GM23338 (cell line): Measurements from ENCODE around the gene FCN2. TPM values are rescaled to one million over a fixed set of nuclear protein-coding genes. Genes with fewer than 3 reads are reported as not detected.

Experiments
- ATAC-seq: fragments of 200-7000 bp; cut with Tn5 transposase; 3 replicates; pipeline ENCODE4 v1.9.1; 2020
- DNase-seq: peaks from one replicate; pipeline ENCODE4 v3.0.0-alpha.2; 2015; ENCODE audit warnings: low spot score
- H2AFZ ChIP-seq: fragments of 200-600 bp; sonication (generic); 2 replicates; pipeline ENCODE4 v1.8.0; 2016; ENCODE audit warnings: antibody characterized with exemption, mild to moderate bottlenecking, moderate library complexity
- H3F3A ChIP-seq: fragments of 200-600 bp; sonication (generic); replicated peaks from 2 replicates; pipeline ENCODE4 v1.8.0; 2017; ENCODE audit warnings: antibody characterized with exemption, mixed run types, low read depth
- H3K27ac ChIP-seq: fragments of 200-600 bp; sonication (generic); 2 replicates; pipeline ENCODE4 v1.6.1; 2016; ENCODE audit warnings: low read depth
- H3K27me3 ChIP-seq: fragments of 200-600 bp; sonication (generic); 2 replicates; pipeline ENCODE4 v1.8.0; 2016; ENCODE audit warnings: mild to moderate bottlenecking, mixed run types, moderate library complexity; ENCODE audit not compliant: insufficient read depth
- H3K36me3 ChIP-seq: fragments of 200-600 bp; sonication (generic); 2 replicates; pipeline ENCODE4 v1.8.0; 2016; ENCODE audit warnings: mild to moderate bottlenecking; ENCODE audit not compliant: insufficient read depth
- H3K4me1 ChIP-seq: fragments of 200-600 bp; sonication (generic); 2 replicates; pipeline ENCODE4 v1.8.0; 2016; ENCODE audit warnings: mild to moderate bottlenecking, moderate library complexity; ENCODE audit not compliant: insufficient read depth
- H3K4me2 ChIP-seq: fragments of 200-600 bp; sonication (generic); 2 replicates; pipeline ENCODE4 v1.7.1; 2017; ENCODE audit warnings: mixed run types
- H3K4me3 ChIP-seq: fragments of 200-600 bp; sonication (generic); 2 replicates; pipeline ENCODE4 v1.6.1; 2016; ENCODE audit warnings: mixed run types
- H3K79me2 ChIP-seq: fragments of 200-600 bp; sonication (generic); replicated peaks from 2 replicates; pipeline ENCODE4 v1.8.0; 2017; ENCODE audit warnings: mild to moderate bottlenecking; ENCODE audit not compliant: insufficient read depth
- H3K9me2 ChIP-seq: fragments of 200-600 bp; sonication (generic); 2 replicates; pipeline ENCODE4 v1.8.0; 2017; ENCODE audit not compliant: insufficient read depth
- H4K20me1 ChIP-seq: fragments of 200-600 bp; sonication (generic); replicated peaks from 2 replicates; pipeline ENCODE4 v1.8.0; 2017; ENCODE audit warnings: mild to moderate bottlenecking; ENCODE audit not compliant: insufficient read depth
- H3K27ac Mint-ChIP-seq: 2 replicates; pipeline ENCODE4 v1.8.0; 2020; ENCODE audit warnings: inconsistent platforms, mild to moderate bottlenecking, moderate library complexity, mixed read lengths
- H3K27me3 Mint-ChIP-seq: 3 replicates; pipeline ENCODE4 v1.8.0; 2022; ENCODE audit warnings: low read depth, mild to moderate bottlenecking, moderate library complexity, mixed read lengths, inconsistent platforms; ENCODE audit not compliant: insufficient read depth, poor library complexity
- H3K36me3 Mint-ChIP-seq: 3 replicates; pipeline ENCODE4 v1.8.0; 2021; ENCODE audit warnings: low read depth, mild to moderate bottlenecking, inconsistent platforms, moderate library complexity, mixed read lengths
- H3K4me1 Mint-ChIP-seq: 3 replicates; pipeline ENCODE4 v1.8.0; 2020; ENCODE audit warnings: mild to moderate bottlenecking, inconsistent platforms, mixed read lengths
- H3K4me3 Mint-ChIP-seq: 3 replicates; pipeline ENCODE4 v1.8.0; 2021; ENCODE audit warnings: moderate library complexity, mild to moderate bottlenecking, inconsistent platforms, mixed read lengths
- H3K9me3 Mint-ChIP-seq: 3 replicates; pipeline ENCODE4 v1.8.0; 2020; ENCODE audit warnings: moderate library complexity, mild to moderate bottlenecking, inconsistent platforms, mixed read lengths
- CREB1 ChIP-seq: fragments of 250-450 bp; sonication (Bioruptor Pico); IDR thresholded peaks from 2 replicates; pipeline ENCODE4 v1.5.0; 2020; ENCODE audit warnings: low read depth, mild to moderate bottlenecking, moderate library complexity
- ETS1 ChIP-seq: IDR thresholded peaks from 2 replicates; pipeline ENCODE4 v1.6.1; 2016; ENCODE audit warnings: antibody characterized with exemption
- EZH2 ChIP-seq: fragments of 200-600 bp; sonication (generic); IDR thresholded peaks from one replicate; pipeline ENCODE4 v1.8.0; 2017; ENCODE audit warnings: antibody characterized with exemption, mild to moderate bottlenecking, low read depth; ENCODE audit not compliant: unreplicated experiment
- EZH2phosphoT487 ChIP-seq: fragments of 200-600 bp; sonication (generic); IDR thresholded peaks from one replicate; pipeline ENCODE4 v1.8.1; 2018; ENCODE audit warnings: antibody characterized with exemption; ENCODE audit not compliant: unreplicated experiment
- JUNB ChIP-seq: IDR thresholded peaks from one replicate; pipeline ENCODE4 v1.6.1; 2016; ENCODE audit warnings: antibody characterized with exemption; ENCODE audit not compliant: unreplicated experiment
- NANOG ChIP-seq: IDR thresholded peaks from 2 replicates; pipeline ENCODE4 v1.6.1; 2016; ENCODE audit warnings: antibody characterized with exemption, borderline replicate concordance
- POLR2AphosphoS5 ChIP-seq: IDR thresholded peaks from 2 replicates; pipeline ENCODE4 v1.6.1; 2016; ENCODE audit warnings: antibody characterized with exemption, low read depth
- ZNF114 ChIP-seq: fragments of 250-450 bp; sonication (Bioruptor Pico); IDR thresholded peaks from 2 replicates; pipeline ENCODE4 v1.5.0; 2020; ENCODE audit warnings: mild to moderate bottlenecking, moderate library complexity
- ZNF331 ChIP-seq: fragments of 250-450 bp; sonication (Bioruptor Pico); IDR thresholded peaks from 2 replicates; pipeline ENCODE4 v1.5.0; 2020; ENCODE audit warnings: low read depth, mild to moderate bottlenecking, moderate library complexity
- polyA plus RNA-seq: library from polyadenylated mRNA; unstranded; fragments of >200 nt; fragmentation: Nextera tagmentation; extraction: Ambion mirVana; gene quantifications from 2 replicates; pipeline ENCODE4 v1.2.1, GENCODE V29; 2016
- total RNA-seq: library from RNA; depleted of rRNA; stranded (reverse); fragments of >200 nt; shearing (Covaris generic); gene quantifications from 2 replicates; pipeline ENCODE4 v1.2.3, GENCODE V29; 2014
- TF ChIP-seq, protein P1 (sequence below), 2 experiments: fragments of 200-600 bp in 1 of 2; sonication (generic) in 1 of 2; conservative IDR thresholded peaks; 2 replicates each; pipeline versions ENCODE4 v1.5.1 to v1.6.1; 2016 to 2017; ENCODE audit warnings: antibody characterized with exemption in 2 of 2, low read depth in 2 of 2, mild to moderate bottlenecking in 2 of 2, moderate library complexity in 1 of 2

Gene FCN2
- total and polyA plus RNA-seq, 2 experiments from 2014 or later = not detected

GRCh38 chr9:134909511-134910481, 29.2 kb downstream of the FCN2 start:
- Histone ChIP-seq H3K36me3 (no peaks in the 10 kb centered on the region), H2AFZ (no peak overlapping the region), H3K4me3 (no peak overlapping the region), H3K4me1 (no peaks in the 10 kb centered on the region), H3K27ac (no peak overlapping the region), H3F3A (no peaks in the 10 kb centered on the region), H3K9me2 (no peaks in the 10 kb centered on the region), H3K4me2 (no peak overlapping the region), H3K79me2 (no peaks in the 10 kb centered on the region), H3K27me3 (no peaks in the 10 kb centered on the region), H4K20me1 (no peaks in the 10 kb centered on the region)
- Mint-ChIP-seq H3K4me1 (no peaks in the 10 kb centered on the region), H3K27ac (no peak overlapping the region), H3K4me3 (no peak overlapping the region), H3K36me3 (no peaks in the 10 kb centered on the region), H3K27me3 (peaks cover 10% of the 10 kb centered on the region), H3K9me3 (no peaks in the 10 kb centered on the region)
- ATAC-seq (no peak), DNase-seq (no peak)
- no peak for TF ChIP-seq ZNF331 (CRISPR knock-in tag)
- no peak for TF ChIP-seq JUNB
- TF ChIP-seq EZH2phosphoT487 = no peak
- no peak for TF ChIP-seq EZH2
- TF ChIP-seq ZNF114 (CRISPR knock-in tag) = no peak

GRCh38 chr9:134912126-134912840, 31.7 kb downstream of the FCN2 start:
- Mint-ChIP-seq H3K4me3 (no peak overlapping the region), H3K4me1 (no peaks in the 10 kb centered on the region), H3K9me3 (no peaks in the 10 kb centered on the region), H3K27me3 (peaks cover 7% of the 10 kb centered on the region), H3K36me3 (no peaks in the 10 kb centered on the region), H3K27ac (no peak overlapping the region)
- no peaks in the 10 kb centered on the region for H3K79me2 ChIP-seq
- H3K4me1 ChIP-seq = no peaks in the 10 kb centered on the region
- no peaks in the 10 kb centered on the region for H4K20me1 ChIP-seq
- H3K27me3 ChIP-seq = no peaks in the 10 kb centered on the region
- no peaks in the 10 kb centered on the region for H3K36me3 ChIP-seq
- no peaks in the 10 kb centered on the region for H3K9me2 ChIP-seq
- H3K4me2 ChIP-seq = no peak overlapping the region
- DNase-seq (no peak), ATAC-seq (no peak)
- no peak overlapping the region for H3K27ac ChIP-seq
- no peak overlapping the region for H3K4me3 ChIP-seq
- H3F3A ChIP-seq = no peaks in the 10 kb centered on the region
- H2AFZ ChIP-seq = no peak overlapping the region
- TF ChIP-seq, protein P1, sequence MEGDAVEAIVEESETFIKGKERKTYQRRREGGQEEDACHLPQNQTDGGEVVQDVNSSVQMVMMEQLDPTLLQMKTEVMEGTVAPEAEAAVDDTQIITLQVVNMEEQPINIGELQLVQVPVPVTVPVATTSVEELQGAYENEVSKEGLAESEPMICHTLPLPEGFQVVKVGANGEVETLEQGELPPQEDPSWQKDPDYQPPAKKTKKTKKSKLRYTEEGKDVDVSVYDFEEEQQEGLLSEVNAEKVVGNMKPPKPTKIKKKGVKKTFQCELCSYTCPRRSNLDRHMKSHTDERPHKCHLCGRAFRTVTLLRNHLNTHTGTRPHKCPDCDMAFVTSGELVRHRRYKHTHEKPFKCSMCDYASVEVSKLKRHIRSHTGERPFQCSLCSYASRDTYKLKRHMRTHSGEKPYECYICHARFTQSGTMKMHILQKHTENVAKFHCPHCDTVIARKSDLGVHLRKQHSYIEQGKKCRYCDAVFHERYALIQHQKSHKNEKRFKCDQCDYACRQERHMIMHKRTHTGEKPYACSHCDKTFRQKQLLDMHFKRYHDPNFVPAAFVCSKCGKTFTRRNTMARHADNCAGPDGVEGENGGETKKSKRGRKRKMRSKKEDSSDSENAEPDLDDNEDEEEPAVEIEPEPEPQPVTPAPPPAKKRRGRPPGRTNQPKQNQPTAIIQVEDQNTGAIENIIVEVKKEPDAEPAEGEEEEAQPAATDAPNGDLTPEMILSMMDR (conservative IDR thresholded peaks at IDR 0.05; ENCODE audit: low read depth in 2 of 2) = no peak
- TF ChIP-seq CREB1 (CRISPR knock-in tag) (no peak), NANOG (no peak), EZH2phosphoT487 (no peak), ETS1 (no peak), ZNF331 (CRISPR knock-in tag) (no peak), POLR2AphosphoS5 (no peak), JUNB (no peak), EZH2 (no peak)
